ENCODE data around the gene ANP32A. TPM values are rescaled to one million over a fixed set of nuclear protein-coding genes. Genes with fewer than 3 reads are reported as not detected.

Gene ANP32A
- total RNA-seq, 1 experiment from 2014 or later, result 130 TPM

DNA sequence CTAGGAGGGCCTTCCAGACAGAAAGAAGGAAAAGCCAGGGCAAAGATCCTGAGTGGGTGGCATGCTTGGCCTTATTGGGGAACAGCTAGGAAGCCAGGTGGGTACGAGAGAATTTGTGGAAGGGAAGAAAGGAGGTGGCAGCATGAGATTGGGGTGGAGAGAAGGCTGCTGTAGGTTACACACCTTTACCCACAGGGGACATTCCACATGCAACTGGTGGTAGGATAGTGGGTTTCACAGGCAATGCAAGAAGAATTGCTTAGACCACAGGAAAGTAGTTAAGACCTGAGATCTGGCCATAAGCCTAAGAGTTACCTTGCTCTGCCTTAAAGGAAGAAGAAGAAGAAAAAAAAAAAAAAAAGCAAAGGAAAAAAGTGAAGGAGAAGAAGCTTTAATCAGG is 19.8 kb downstream of the ANP32A start:
- no peak for DNase-seq (ENCODE audit: extremely low read depth, low read depth)

DNA sequence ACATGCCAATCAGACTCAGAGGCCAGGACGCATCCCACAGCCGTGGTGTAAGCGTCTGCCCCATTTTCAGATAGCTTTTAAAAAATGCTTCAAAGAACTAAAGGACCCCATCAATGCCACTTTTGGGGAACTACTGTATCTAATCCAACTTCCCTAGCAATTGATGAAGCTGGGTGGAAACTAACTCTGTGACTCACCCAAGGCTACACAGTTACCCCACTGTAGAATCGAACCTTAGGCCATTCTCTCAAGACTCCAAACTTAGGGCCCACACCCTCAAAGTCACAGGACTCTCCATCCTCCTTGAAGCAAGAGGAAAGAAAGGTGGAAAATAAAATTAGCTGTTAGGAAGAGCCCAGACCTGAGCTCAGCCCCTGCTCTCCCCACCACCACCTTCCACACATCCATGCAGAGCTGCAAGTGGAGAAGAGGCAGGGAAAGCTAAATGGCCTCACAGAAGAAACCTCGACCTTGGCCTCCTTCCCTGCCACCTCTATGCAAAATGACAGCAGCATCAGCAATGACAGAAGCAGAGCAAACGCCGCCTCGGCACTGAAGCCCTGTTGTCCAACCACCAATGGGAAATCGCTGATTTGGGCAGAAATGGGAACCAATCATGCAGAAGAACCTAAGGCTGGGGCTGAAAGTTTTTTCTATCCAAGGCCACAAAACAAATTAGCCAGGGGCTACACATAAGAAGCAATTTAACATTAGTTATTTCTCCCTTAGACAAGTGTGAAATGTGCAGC is 22.2 kb downstream of the ANP32A start:
- no peak for DNase-seq (ENCODE audit: extremely low read depth, low read depth)

DNA sequence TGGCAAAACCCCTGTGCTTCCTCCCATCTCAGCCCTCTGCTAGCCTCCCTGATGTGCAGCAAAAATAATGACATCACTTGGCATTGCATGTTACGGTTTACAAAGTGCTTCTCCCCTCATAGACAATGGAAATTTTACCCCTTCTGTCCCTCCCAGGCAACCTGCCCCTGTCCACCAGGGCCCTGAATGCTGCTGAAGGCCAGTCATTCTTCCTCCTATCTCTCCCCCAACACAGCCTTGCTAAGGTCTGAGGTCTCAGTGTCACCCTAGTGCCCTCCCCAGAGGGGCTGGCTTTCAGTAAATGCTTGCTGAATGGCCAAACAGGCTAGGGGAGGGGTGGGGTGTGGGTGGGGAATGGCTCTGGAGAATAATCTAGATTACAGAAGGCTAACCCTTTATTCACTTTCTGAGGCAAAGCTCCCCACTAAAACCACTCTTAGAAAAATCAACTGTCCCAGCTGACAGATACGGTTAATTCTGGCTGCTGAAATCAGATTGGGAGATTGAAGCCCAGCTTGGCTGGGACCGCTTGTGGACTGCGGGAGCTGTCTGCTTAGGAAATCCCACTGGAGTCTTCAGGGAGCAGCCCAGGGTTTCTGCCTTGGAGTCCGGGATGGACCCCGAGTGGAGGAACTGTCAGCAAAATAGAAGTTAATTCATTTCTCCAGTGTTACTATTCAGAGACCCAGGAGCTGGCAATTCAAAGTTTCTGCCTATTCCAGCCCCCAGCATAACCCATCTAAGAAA is 22.9 kb downstream of the ANP32A start:
- no peak for DNase-seq (ENCODE audit: extremely low read depth, low read depth)

DNA sequence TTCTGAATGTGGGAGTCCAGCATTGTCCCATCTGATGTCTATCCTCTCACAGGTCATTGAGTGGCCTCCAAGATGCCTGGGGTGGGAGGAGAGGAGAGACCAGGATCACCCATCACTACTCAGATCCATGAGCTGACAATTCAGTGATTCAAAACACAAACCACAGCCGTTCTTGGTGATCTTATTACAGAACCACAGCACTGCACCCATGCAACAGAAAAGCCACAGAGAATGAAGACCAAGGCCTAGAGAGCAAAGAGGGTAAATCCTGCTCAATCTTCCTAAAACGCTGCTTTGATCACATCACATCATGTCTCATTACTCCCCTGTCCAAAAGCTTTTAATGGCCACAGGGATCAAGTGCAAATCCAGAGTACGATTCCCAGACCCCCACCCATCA is 23.5 kb downstream of the ANP32A start:
- no peak for DNase-seq (ENCODE audit: extremely low read depth, low read depth)

DNA sequence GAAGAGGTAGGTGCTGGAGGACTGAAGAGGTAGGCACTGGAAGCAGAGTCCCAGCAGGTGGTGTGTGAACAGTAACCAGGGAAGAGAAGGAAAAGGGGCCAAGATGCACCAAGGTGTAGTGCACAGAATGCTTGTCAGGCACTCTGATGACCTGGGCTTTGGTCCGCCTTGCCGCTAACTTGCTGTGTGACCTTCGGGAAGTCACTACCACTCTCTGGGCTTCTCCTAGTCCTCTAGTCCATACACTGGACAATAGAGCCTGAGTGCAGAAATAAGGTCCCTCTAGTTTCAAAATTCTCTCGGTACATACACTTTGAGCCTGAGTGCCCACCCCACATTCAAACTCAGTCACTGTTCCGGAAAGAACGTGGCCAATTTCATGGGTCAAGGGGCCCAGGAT is 24.1 kb downstream of the ANP32A start:
- DNase-seq (ENCODE audit: extremely low read depth, low read depth), result no peak

DNA sequence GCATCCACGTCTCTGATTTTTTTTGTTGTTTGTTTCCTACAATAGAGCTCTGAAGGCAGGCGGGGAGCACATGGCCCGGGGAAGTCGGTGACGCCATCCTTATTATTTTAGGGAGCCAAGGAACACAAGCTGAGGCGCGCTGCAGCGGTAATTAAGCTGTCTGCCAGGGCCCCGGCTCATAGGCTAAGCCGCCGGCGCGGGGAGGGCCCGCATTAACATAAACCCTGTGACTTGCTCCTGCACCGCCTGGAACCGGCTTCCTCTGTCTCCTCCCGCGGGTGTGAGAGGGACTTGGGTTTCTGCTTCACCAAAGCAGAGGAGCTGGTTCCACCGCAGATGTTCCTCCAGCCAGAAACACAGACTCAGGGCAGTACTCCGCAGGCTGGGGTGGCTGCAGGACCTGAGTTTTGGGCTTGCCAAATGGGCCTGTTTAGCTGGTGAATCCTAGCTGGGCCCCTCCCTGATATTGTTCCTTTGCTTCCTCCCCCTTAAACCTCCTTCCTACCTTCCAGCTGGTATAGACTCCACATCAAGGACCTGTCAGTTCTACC is 25.3 kb downstream of the ANP32A start:
- no peak for DNase-seq (ENCODE audit: extremely low read depth, low read depth)

DNA sequence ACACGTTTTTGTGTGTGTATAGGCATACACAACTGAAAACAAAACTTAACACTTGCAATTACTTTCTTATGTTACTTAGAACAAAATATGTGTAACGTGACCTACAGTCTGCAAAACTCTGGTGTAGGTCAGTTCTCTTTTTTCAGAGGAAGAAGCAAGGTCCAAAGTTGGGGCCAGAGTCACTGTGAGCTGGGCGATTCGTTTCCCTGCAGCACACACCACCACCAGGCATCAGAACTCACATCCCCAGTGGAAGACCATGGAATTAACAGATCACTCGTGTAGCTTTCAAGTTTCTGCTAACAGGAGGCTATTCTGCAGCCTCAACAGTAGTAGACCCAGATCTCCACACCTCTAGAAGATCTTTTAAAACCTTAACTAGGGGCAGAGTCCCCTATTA is 25.8 kb downstream of the ANP32A start:
- DNase-seq (ENCODE audit: extremely low read depth, low read depth), result no peak

DNA sequence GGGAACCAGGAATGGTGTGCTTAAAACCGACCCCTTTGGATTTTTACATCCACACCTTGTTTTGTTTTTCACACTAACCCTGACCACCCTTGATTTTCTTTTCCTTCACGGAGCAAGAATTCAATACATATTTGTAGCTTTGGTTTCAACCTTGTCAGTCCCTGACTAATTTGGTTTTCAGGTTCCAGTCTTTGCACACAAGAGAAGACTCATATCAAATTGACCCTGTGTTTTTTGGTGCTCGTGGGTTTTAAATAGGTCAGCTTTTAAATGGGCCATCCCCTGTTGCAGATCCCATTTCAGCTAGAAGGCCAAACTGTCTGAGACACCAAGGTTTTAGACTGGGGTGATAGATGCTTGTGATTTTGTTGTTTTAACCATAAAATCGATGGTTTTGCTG is 26.4 kb downstream of the ANP32A start:
- no peak for DNase-seq (ENCODE audit: extremely low read depth, low read depth)

DNA sequence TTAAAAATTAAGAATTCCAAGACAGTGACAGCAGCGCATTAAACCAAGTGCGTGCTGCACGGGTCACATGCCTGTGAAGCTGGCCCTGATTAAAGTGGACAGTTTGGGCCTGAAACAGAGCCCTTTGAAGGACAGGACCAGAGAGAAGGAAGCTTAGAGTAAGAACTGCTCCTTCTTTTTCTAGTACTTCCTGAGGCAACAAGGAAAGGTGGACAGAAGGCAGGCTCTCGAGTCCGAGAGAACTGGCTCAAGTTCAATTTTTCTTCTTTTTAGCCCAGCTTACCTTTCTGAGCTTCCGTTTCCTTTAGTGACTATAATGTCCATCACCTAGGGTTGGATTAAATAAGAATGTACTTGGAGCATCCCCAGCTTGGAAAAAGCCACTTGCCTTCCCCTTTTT is 26.9 kb downstream of the ANP32A start:
- no peak for DNase-seq (ENCODE audit: extremely low read depth, low read depth)

DNA sequence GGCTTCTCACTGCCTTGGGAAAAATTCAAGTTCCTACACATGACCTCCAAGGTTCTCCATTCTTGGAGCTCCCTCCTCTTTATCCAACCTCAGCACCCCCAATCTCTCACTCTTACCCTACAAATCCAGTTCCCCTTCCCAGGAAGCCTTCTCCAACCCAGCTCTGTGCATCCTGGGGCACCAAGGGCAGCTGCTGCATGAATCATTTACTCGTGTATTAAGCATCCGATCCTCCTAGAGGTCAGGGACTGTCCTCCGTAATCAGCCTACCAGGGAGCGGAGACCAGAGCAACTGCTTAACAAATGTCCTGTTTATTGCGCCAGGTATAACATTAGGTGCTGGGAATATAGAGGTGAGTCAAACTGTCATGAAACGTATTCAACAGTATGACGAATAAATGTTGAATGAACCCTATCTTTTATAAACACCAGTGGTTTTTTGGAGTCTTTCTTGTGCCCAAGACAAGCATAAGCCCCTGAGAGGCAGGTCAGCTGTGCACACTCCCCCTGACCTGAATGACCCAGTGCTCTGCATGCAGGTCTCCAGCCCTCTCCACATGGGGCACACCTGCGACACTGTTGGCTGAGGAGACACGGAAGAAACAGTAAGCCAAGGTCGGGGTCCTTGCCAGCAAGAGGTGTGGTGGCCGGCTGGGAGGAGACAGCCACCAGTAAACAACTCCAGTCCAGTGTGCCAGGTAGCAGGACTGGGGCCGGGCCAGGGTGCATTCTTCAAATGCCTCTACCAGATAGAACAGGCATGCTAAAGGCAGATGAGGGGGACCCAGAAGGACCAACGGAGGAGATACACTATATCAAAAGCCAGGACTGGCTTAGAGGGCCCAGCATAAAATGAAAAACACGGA is 27.6 kb downstream of the ANP32A start:
- no peak for DNase-seq (ENCODE audit: extremely low read depth, low read depth)

DNA sequence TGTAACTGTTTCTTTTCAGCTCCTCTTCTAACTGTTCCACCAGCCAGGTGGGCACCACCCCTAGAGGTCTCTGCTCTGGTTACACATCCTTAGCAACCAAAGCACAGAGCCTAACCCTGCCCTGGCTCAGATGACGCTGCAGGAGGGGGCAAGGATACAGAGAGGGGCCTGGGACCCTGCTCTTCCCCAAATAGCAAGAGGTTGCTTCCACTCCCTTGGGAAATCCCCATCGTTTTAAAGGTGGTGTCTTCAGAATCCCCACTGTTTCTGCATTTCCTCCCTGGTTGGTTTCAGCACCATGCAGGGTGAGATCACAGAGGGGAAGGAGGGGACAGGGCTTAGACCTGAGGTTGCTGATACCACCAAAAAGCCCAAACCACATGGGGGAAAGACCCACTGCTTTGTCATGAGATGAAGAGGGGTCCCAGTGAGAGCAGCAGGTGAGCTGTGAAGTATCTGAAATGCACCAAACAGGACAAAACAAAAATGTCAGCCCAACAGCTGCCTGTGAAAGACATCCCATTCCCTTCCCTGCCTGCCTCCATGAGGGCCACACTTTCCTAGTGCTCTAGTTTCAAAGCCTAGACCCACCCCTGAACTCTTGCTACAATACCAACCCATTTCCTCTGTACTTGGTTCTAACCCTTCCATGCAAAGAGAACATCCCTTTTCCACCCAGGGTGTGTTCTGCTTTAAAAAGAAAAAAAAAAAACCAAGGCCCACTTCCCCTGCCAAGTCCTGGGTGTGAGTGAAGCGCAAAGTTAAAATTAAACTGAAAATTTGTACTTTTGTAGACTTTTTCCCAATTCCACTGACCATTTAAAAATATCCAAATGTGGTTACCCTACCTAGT is 29.0 kb downstream of the ANP32A start:
- DNase-seq (ENCODE audit: extremely low read depth, low read depth), result no peak

DNA sequence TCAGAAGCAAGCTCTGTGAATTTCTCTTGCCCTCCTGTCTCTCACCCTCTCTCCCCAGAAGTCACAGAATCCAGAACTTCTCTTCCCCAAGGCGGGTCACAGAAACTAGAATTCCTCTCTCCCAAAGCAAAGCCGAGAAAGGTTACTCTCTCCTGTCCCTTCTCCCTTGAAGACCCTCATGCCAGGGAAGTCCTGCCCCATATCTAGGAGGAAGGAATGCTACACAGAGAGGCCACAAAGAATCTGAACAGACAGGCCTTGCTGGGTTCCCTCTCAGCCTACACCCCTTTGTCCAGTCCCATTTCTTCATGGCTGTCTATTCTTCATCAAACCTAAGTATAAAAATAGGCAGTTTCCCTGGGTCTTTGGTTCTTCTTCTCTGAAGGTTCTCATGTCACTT is 29.8 kb downstream of the ANP32A start:
- DNase-seq (ENCODE audit: extremely low read depth, low read depth), result no peak

DNA sequence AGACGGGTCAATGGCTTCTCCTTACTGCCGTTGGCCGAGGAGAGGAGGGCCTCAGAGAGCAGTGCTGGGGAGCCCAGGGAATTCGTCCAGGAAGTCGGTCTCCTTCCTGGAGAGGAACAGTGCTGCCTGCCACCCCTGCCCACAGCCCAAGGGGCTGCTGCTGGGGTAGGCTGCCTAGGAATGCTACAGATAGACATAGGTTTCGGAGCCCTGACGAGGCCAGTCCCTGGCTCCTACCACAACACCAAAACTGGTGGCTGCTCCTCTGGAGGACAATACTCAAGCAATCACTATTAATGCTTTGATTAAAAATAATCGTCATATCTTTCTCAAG is 30.5 kb downstream of the ANP32A start:
- DNase-seq (ENCODE audit: extremely low read depth, low read depth), result no peak

DNA sequence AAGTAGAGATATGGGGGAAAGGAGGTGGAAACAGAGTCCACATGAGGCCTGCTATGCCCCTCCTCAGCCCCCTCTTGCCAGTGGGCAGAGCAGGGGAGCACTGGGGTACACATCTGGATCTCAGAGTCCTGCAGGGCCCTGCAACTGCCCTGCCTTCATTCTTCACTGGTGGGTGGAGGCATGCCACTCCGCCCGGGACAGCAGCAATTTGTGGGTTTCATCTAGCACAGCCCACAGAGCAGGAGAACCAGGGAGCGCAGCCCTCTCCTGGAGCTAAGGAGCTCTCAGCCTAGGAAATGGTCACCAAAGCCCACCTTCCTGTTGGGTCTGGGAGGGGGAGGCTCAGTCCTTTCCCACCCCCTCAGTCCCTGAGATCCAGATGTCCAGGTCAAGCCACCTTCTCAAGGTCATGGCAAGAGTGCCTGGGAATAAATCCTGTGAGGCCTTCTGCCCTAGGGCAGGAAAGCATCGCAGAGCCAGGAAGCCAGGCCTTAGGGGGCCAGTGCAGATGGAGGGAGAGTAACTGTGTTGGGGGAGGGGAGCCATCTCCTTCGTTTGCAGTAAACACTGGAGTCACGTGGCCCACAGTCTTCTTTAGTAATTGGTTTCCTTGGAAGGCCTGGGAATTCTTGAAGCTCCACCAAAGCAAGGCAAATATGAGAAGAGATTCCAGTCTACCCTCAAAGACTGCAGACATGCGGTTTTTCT is 31.0 kb downstream of the ANP32A start:
- DNase-seq (ENCODE audit: extremely low read depth, low read depth), result no peak

DNA sequence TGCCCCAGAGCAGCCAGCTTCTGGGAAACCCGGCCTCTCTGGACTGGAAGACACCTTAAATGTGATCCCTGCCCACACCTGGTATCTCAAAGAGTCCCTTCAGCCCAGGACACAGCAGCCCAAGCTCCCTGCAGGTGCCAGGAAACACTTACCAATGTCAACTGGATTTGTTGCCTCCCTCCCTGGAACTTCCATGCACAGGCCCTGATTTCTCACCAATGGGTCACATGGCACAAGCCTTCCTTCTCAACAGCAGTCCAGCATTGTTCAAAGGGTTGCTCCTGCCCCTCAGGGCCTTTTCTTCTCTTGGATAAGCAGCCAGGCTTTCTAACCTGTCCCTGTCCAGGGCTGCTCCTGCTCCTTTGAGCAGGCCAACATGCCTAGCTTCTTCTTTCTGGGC is 31.6 kb downstream of the ANP32A start:
- no peak for DNase-seq (ENCODE audit: extremely low read depth, low read depth)

DNA sequence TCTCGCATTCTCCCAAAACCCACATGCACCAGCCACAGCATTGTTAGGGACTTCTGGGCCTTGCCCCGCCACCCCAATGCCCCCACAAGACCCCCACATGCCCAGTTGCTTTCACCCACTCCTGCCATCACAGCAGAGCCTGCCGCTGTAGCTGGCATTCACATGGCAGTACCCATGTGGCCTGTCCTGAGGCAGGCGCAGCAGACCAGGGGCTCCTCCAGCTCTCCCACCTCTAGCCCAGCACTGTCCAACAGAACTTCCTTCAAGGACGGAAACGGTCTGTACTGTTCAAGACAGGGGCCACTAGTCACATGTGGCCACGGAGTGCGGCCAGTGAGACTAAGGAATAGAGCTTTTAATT is 32.5 kb downstream of the ANP32A start:
- DNase-seq (ENCODE audit: extremely low read depth, low read depth), result no peak

DNA sequence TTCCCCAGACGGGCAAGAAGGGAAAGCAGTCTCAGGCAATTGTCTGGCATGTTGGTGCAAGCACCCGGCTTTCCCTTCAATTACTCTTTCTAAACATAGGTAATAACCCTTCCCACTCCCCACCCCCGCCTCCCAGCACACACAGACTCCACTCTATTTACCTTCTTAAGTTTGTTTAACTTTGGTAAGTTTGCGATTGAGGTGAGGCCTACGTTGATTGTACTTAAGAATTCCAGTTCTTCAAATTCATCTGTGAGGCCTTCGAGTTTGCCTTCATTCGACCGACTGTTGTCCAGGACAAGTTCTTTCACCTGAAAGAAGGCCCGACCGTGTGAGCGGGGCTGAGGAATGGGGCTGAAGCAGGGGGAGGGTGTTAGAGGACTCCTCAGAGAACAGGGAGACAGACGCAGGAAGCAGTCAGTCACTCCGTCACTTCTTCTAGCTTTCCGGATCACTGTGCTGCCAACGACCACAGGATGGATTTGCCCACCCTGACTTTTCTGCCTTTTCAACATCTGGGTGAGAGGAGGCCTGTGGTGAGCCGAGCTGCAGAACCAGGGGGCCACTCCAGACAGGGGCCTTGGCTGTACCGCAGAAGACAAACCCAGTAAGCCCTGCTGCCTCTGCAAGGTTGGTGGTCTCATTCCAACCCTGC is 33.0 kb downstream of the ANP32A start:
- DNase-seq (ENCODE audit: extremely low read depth, low read depth), result no peak

DNA sequence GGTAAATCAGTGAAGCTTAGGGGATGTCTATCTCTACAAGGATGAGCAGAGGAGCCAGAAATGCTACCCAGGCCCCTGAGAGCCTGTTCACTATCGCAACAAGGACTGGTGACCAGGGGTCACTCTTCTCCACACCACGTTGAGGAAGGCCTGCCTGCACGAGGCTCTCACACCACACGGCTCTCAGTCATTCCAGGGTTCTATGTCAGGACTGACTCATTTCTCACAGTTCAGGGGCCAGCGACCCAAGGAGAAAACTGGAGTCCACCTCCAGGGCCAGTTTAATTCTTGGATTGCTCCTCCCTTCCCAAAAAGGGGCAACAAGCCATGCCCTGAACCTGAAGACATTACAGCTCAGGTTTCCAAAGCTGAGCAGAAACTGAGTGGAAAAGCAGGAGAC is 33.9 kb downstream of the ANP32A start:
- no peak for DNase-seq (ENCODE audit: extremely low read depth, low read depth)

DNA sequence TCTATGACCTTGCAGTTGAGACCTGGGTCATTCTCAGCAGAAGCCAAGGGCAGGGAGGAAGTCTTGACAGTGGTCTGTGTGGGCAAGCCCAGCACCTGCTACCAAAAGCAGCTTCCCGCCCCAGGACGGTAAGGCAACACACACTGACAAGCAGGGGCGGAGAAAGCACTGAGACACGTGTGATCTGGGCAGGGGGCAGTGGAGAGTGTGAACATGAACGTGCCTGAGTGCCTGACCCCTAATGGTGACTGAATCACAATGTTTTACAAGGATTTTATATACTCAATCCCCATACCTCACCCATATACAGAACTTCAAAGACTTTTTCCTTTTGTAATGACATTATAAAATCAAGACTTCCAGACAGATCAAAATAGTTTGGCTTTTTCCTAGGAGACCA is 35.2 kb downstream of the ANP32A start:
- no peak for DNase-seq (ENCODE audit: extremely low read depth, low read depth)
